ENCODE results near the gene ABCC8. TPM values are rescaled to one million over a fixed set of nuclear protein-coding genes. Genes with fewer than 3 reads are reported as not detected.

Gene ABCC8
- total RNA-seq, 1 experiment from 2014 or later = 2.4 TPM

GRCh38 chr11:17446482-17446881 lies 30.2 kb downstream of the ABCC8 start:
- no peak overlapping the region for H2BK120ac ChIP-seq (ENCODE audit: low read depth, low read length, poor library complexity, severe bottlenecking)
- no peak overlapping the region for H4K5ac ChIP-seq (ENCODE audit: insufficient read length, low read depth, low read length)
- no peak overlapping the region for H2BK15ac ChIP-seq (ENCODE audit: low read depth, low read length)
- H4K20me1 ChIP-seq (ENCODE audit: control insufficient read depth, insufficient read depth, insufficient read length) = no peaks in the 10 kb centered on the region
- H3K27me3 Mint-ChIP-seq (ENCODE audit: low read depth) = peaks cover 18% of the 10 kb centered on the region
- DNase-seq = no peak
- H2AK5ac ChIP-seq (ENCODE audit: insufficient read length, low read length) = no peak overlapping the region
- peaks cover 0 to under 1% (median 0%) of the 10 kb centered on the region in 3 experiments; a peak in 1 of 7 replicates for H3K36me3 Mint-ChIP-seq (ENCODE audit: insufficient read depth in 1 of 3, low read depth in 3 of 3)
- no peak overlapping the region for H2BK12ac ChIP-seq (ENCODE audit: insufficient read length, low read depth, low read length)
- H3K23ac ChIP-seq (ENCODE audit: insufficient read length, low read depth, low read length) = no peak overlapping the region
- no peak overlapping the region for H3K18ac ChIP-seq (ENCODE audit: insufficient read length, low read depth, low read length)
- no peak overlapping the region for H3K27ac Mint-ChIP-seq
- no peak overlapping the region for H4K8ac ChIP-seq (replicated peaks; ENCODE audit: insufficient read length, low read depth, low read length)
- H3K4me1 Mint-ChIP-seq = peaks cover 8% of the 10 kb centered on the region in 2 experiments
- H3K79me1 ChIP-seq (ENCODE audit: insufficient read depth, low read depth, low read length, poor library complexity, severe bottlenecking) = no peaks in the 10 kb centered on the region
- H3K9ac ChIP-seq (ENCODE audit: extremely low read depth, insufficient read length, low read length) = no peak overlapping the region
- H3K14ac ChIP-seq (ENCODE audit: insufficient read depth, low read length) = no peak overlapping the region
- TF ChIP-seq CTCF (conservative IDR thresholded peaks at IDR 0.05) = no peak
- H3K27ac ChIP-seq (ENCODE audit: insufficient read length, low read depth, low read length) = no peak overlapping the region
- H3K56ac ChIP-seq (ENCODE audit: insufficient read length, low read depth, low read length) = no peak overlapping the region
- no peaks in the 10 kb centered on the region for H3K4me1 ChIP-seq (ENCODE audit: insufficient read depth, low read length)
- no peaks in the 10 kb centered on the region for H3K23me2 ChIP-seq (ENCODE audit: insufficient read length, low read depth, low read length, poor library complexity, severe bottlenecking)
- H3T11ph ChIP-seq (ENCODE audit: low read length) = no peak overlapping the region
- H3K4me3 Mint-ChIP-seq = no peak overlapping the region
- H3K4ac ChIP-seq (ENCODE audit: low read depth, low read length) = no peak overlapping the region
- no peak overlapping the region for H4K91ac ChIP-seq (ENCODE audit: insufficient read length, low read depth, low read length)
- H2BK5ac ChIP-seq (ENCODE audit: insufficient read length, low read length) = no peak overlapping the region
- no peak overlapping the region for H2AFZ ChIP-seq (ENCODE audit: low read length)
- H3K4me2 ChIP-seq (ENCODE audit: insufficient read depth, insufficient read length, low read length) = no peak overlapping the region
- no peaks in the 10 kb centered on the region; the same call in 1 of the 2 replicates for H3K27me3 ChIP-seq (ENCODE audit: insufficient read depth, low read length)
- H3K9me3 Mint-ChIP-seq = peaks cover under 1% of the 10 kb centered on the region in 2 experiments; a peak in 2 of 5 replicates
- H2BK20ac ChIP-seq (ENCODE audit: low read depth, low read length, poor library complexity, severe bottlenecking) = no peak overlapping the region
- no peaks in the 10 kb centered on the region for H3K79me2 ChIP-seq (ENCODE audit: insufficient read depth, low read length)
- no peaks in the 10 kb centered on the region for H3K9me3 ChIP-seq (ENCODE audit: control insufficient read depth, low read depth, low read length)
- WGBS (ENCODE audit: extremely low coverage, insufficient read length, low lambda C conversion rate) = no CpG with 5 or more reads among the region's 2 CpGs

Measured in H9 (cell line).